HL-60 (cell line): ENCODE data around the gene CD300LG.
"Not testable (repeated sequence)": the region's sequence is repeated elsewhere in the genome, so short reads cannot be mapped to it uniquely, and the experiment has no call there.

Experiments
- CTCF ChIP-seq: IDR thresholded peaks from one replicate; pipeline ENCODE4 v1.5.1; 2011; ENCODE audit warnings: low read length, control low read depth, inconsistent platforms; ENCODE audit not compliant: insufficient read depth
- GABPA ChIP-seq: IDR thresholded peaks from 2 replicates; pipeline ENCODE4 v1.6.1; 2012; ENCODE audit warnings: low read depth
- POLR2AphosphoS5 ChIP-seq: IDR thresholded peaks from 2 replicates; pipeline ENCODE4 v1.6.1; 2012; ENCODE audit warnings: low read depth
- TF ChIP-seq, protein P1 (sequence below): IDR thresholded peaks from 2 replicates; pipeline ENCODE4 v1.6.1; 2012; ENCODE audit warnings: low read depth; ENCODE audit not compliant: insufficient replicate concordance

DNA sequence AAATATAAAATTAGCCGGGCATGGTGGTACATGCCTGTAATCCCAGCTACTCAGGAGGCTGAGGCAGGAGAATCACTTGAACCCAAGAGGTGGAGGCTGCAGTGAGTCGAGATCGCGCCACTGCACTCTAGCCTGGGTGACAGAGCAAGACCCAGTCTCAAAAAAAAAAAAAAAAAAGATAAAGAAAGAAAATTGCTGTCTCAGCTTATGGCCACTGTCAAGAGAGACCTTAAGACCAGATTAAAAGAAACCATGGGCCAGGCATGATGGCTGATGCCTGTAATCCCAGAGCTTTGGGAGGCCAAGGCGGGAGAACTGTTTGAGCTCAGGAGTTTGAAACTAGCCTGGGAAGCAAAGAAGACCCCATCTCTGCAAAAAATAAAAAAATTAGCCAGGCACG lies 22.1 kb downstream of the CD300LG start:
- not testable (repeated sequence) for TF ChIP-seq CTCF, GABPA, POLR2AphosphoS5
- TF ChIP-seq, protein P1, sequence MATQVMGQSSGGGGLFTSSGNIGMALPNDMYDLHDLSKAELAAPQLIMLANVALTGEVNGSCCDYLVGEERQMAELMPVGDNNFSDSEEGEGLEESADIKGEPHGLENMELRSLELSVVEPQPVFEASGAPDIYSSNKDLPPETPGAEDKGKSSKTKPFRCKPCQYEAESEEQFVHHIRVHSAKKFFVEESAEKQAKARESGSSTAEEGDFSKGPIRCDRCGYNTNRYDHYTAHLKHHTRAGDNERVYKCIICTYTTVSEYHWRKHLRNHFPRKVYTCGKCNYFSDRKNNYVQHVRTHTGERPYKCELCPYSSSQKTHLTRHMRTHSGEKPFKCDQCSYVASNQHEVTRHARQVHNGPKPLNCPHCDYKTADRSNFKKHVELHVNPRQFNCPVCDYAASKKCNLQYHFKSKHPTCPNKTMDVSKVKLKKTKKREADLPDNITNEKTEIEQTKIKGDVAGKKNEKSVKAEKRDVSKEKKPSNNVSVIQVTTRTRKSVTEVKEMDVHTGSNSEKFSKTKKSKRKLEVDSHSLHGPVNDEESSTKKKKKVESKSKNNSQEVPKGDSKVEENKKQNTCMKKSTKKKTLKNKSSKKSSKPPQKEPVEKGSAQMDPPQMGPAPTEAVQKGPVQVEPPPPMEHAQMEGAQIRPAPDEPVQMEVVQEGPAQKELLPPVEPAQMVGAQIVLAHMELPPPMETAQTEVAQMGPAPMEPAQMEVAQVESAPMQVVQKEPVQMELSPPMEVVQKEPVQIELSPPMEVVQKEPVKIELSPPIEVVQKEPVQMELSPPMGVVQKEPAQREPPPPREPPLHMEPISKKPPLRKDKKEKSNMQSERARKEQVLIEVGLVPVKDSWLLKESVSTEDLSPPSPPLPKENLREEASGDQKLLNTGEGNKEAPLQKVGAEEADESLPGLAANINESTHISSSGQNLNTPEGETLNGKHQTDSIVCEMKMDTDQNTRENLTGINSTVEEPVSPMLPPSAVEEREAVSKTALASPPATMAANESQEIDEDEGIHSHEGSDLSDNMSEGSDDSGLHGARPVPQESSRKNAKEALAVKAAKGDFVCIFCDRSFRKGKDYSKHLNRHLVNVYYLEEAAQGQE: not testable (repeated sequence)
